ENCODE results near the gene PRMT2. TPM values are rescaled to one million over a fixed set of nuclear protein-coding genes. Genes with fewer than 3 reads are reported as not detected.

The PRMT2 gene
- total and polyA plus RNA-seq, 2 donors = 83.9 to 98.8 TPM

GRCh38 chr21:46600978-46601377 is 34.5 kb upstream of the PRMT2 start:
- H3K27me3 ChIP-seq (ENCODE audit: control insufficient read depth in 2 of 2, insufficient read depth in 1 of 2, low read length in 1 of 2) = no peaks in the 10 kb centered on the region
- peaks cover 11 to 24% of the 10 kb centered on the region in 2 donors for H3K4me1 ChIP-seq (ENCODE audit: control insufficient read depth in 2 of 2, insufficient read depth in 2 of 2, low read length in 2 of 2)
- H3K9me3 ChIP-seq (ENCODE audit: control insufficient read depth in 2 of 2, insufficient read depth in 1 of 2, low read length in 1 of 2) = peaks cover 0 to 6% of the 10 kb centered on the region in 2 donors
- WGBS = 86% methylated on average over 9 of the region's 9 CpGs
- no peak overlapping the region for H3K4me3 ChIP-seq (ENCODE audit: low read length in 2 of 2)
- H3K27ac ChIP-seq (ENCODE audit: low read depth in 1 of 2, low read length in 1 of 2) = no peak overlapping the region
- DNase-seq (ENCODE audit: low read depth in 6 of 9, low spot score in 9 of 9) = no peak
- no peaks in the 10 kb centered on the region for H3K36me3 ChIP-seq (ENCODE audit: control insufficient read depth in 2 of 2, insufficient read depth in 2 of 2, low read length in 1 of 2)

GRCh38 chr21:46603228-46603627 is 32.2 kb upstream of the PRMT2 start:
- Histone ChIP-seq H3K4me3 (ENCODE audit: low read length in 2 of 2) (no peak overlapping the region), H3K36me3 (ENCODE audit: control insufficient read depth in 2 of 2, insufficient read depth in 2 of 2, low read length in 1 of 2) (no peaks in the 10 kb centered on the region), H3K27me3 (ENCODE audit: control insufficient read depth in 2 of 2, insufficient read depth in 1 of 2, low read length in 1 of 2) (no peaks in the 10 kb centered on the region), H3K27ac (ENCODE audit: low read depth in 1 of 2, low read length in 1 of 2) (no peak overlapping the region), H3K9me3 (ENCODE audit: control insufficient read depth in 2 of 2, insufficient read depth in 1 of 2, low read length in 1 of 2) (peaks cover 0 to 6% of the 10 kb centered on the region in 2 donors), H3K4me1 (ENCODE audit: control insufficient read depth in 2 of 2, insufficient read depth in 2 of 2, low read length in 2 of 2) (peaks cover 16 to 32% of the 10 kb centered on the region in 2 donors)
- no peak for DNase-seq (ENCODE audit: low read depth in 6 of 9, low spot score in 9 of 9)
- 77% methylated on average over 9 of the region's 9 CpGs for WGBS

GRCh38 chr21:46604329-46604974 is 31.0 kb upstream of the PRMT2 start:
- 96% methylated on average over 9 of the region's 9 CpGs for WGBS
- no peaks in the 10 kb centered on the region for H3K36me3 ChIP-seq (ENCODE audit: control insufficient read depth in 2 of 2, insufficient read depth in 2 of 2, low read length in 1 of 2)
- H3K27ac ChIP-seq (ENCODE audit: low read depth in 1 of 2, low read length in 1 of 2) = no peak overlapping the region
- DNase-seq (ENCODE audit: low read depth in 6 of 9, low spot score in 9 of 9) = no peak
- peaks cover 16 to 24% of the 10 kb centered on the region in 2 donors for H3K4me1 ChIP-seq (ENCODE audit: control insufficient read depth in 2 of 2, insufficient read depth in 2 of 2, low read length in 2 of 2)
- no peaks in the 10 kb centered on the region for H3K27me3 ChIP-seq (ENCODE audit: control insufficient read depth in 2 of 2, insufficient read depth in 1 of 2, low read length in 1 of 2)
- H3K4me3 ChIP-seq (ENCODE audit: low read length in 2 of 2) = no peak overlapping the region
- H3K9me3 ChIP-seq (ENCODE audit: control insufficient read depth in 2 of 2, insufficient read depth in 1 of 2, low read length in 1 of 2) = peaks cover 0 to 6% of the 10 kb centered on the region in 2 donors

- Histone ChIP-seq H3K27ac (ENCODE audit: low read depth in 1 of 2, low read length in 1 of 2) (peak within 1 kb of the TSS; percentile 25 to 50), H3K4me3 (ENCODE audit: low read length in 2 of 2) (no peak within 1 kb of the TSS), H3K4me1 (ENCODE audit: control insufficient read depth in 2 of 2, insufficient read depth in 2 of 2, low read length in 2 of 2) (peaks cover 16 to 24% of the 10 kb centered on the region in 2 donors), H3K9me3 (ENCODE audit: control insufficient read depth in 2 of 2, insufficient read depth in 1 of 2, low read length in 1 of 2) (peaks cover 0 to 9% of the 10 kb centered on the region in 2 donors), H3K27me3 (ENCODE audit: control insufficient read depth in 2 of 2, insufficient read depth in 1 of 2, low read length in 1 of 2) (no peaks in the 10 kb centered on the region), H3K36me3 (ENCODE audit: control insufficient read depth in 2 of 2, insufficient read depth in 2 of 2, low read length in 1 of 2) (no peaks in the 10 kb centered on the region)
- 79% methylated on average over 15 of the region's 15 CpGs for WGBS
- peak in 1 of 9 donors; percentile 27 for DNase-seq (ENCODE audit: low read depth in 6 of 9, low spot score in 9 of 9)
These were observed 30.3 kb upstream of the PRMT2 start, which contains the start of gene S100B for GRCh38 chr21:46604975-46605766. S100B (minus strand) TSS chr21:46605082; CDS start chr21:46602415, 2,667 bp downstream.

GRCh38 chr21:46605767-46606426 is 29.6 kb upstream of the PRMT2 start:
- peak overlapping the region; percentile 33 to 51 for H3K27ac ChIP-seq (ENCODE audit: low read depth in 1 of 2, low read length in 1 of 2)
- H3K27me3 ChIP-seq (ENCODE audit: control insufficient read depth in 2 of 2, insufficient read depth in 1 of 2, low read length in 1 of 2) = no peaks in the 10 kb centered on the region
- peak in 5 of 9 donors; percentile 29 to 64 (median 38) for DNase-seq (ENCODE audit: low read depth in 6 of 9, low spot score in 9 of 9)
- WGBS = 57% methylated on average over 14 of the region's 14 CpGs
- no peak overlapping the region for H3K4me3 ChIP-seq (ENCODE audit: low read length in 2 of 2)
- no peaks in the 10 kb centered on the region for H3K36me3 ChIP-seq (ENCODE audit: control insufficient read depth in 2 of 2, insufficient read depth in 2 of 2, low read length in 1 of 2)
- peaks cover 2 to 15% of the 10 kb centered on the region in 2 donors for H3K9me3 ChIP-seq (ENCODE audit: control insufficient read depth in 2 of 2, insufficient read depth in 1 of 2, low read length in 1 of 2)
- H3K4me1 ChIP-seq (ENCODE audit: control insufficient read depth in 2 of 2, insufficient read depth in 2 of 2, low read length in 2 of 2) = peaks cover 16 to 24% of the 10 kb centered on the region in 2 donors

DNA sequence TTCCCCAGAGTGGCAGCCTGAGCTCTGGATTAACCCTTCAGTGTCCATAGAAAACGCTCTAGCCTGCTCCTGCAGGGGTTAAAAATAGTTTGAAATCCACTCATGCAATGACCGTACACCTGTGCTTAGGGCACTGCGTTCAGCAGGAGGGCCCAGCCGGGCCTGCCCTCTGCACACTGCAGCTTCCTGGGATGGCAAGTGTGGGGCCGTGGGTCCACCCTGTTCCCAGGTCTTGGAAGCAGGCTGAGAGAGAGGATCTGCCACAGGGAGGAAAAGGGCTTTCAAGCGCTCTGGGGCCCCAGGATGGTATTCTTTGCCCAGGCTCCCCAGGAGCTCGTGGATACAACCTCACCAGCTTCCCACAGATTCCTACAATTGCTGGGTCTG is 29.1 kb upstream of the PRMT2 start:
- Histone ChIP-seq H3K27ac (ENCODE audit: low read depth in 1 of 2, low read length in 1 of 2) (peak overlapping the region; percentile 51 to 58), H3K9me3 (ENCODE audit: control insufficient read depth in 2 of 2, insufficient read depth in 1 of 2, low read length in 1 of 2) (peaks cover 2 to 15% of the 10 kb centered on the region in 2 donors), H3K4me1 (ENCODE audit: control insufficient read depth in 2 of 2, insufficient read depth in 2 of 2, low read length in 2 of 2) (peaks cover 16 to 24% of the 10 kb centered on the region in 2 donors), H3K4me3 (ENCODE audit: low read length in 2 of 2) (no peak overlapping the region), H3K27me3 (ENCODE audit: control insufficient read depth in 2 of 2, insufficient read depth in 1 of 2, low read length in 1 of 2) (no peaks in the 10 kb centered on the region), H3K36me3 (ENCODE audit: control insufficient read depth in 2 of 2, insufficient read depth in 2 of 2, low read length in 1 of 2) (no peaks in the 10 kb centered on the region)
- no peak for DNase-seq (ENCODE audit: low read depth in 6 of 9, low spot score in 9 of 9)
- 42% methylated on average over 7 of the region's 7 CpGs for WGBS

DNA sequence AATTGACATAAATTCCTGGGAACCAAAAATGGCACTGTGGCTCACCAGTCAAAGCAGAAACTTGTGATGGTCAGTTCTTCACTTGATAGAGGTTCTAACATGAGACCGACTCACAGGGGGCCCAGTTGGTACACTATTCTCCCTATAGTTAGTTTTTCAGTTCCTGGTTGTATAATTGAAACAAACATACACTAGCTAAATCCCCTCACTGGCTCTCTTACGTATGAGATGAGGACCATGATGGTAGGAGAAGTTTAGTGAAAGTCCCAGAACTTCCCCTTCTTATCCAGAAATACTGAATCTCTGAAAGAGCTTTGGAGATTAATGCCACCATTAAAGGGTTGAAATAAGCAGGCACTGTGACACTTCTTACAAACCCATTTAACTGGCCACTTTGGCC is 27.8 kb upstream of the PRMT2 start:
- whole genome bisulfite sequencing = 95% methylated on average over 2 of the region's 2 CpGs
- Histone ChIP-seq H3K27ac (ENCODE audit: low read depth in 1 of 2, low read length in 1 of 2) (no peak overlapping the region), H3K27me3 (ENCODE audit: control insufficient read depth in 2 of 2, insufficient read depth in 1 of 2, low read length in 1 of 2) (no peaks in the 10 kb centered on the region), H3K4me3 (ENCODE audit: low read length in 2 of 2) (no peak overlapping the region), H3K9me3 (ENCODE audit: control insufficient read depth in 2 of 2, insufficient read depth in 1 of 2, low read length in 1 of 2) (peaks cover 2 to 15% of the 10 kb centered on the region in 2 donors), H3K36me3 (ENCODE audit: control insufficient read depth in 2 of 2, insufficient read depth in 2 of 2, low read length in 1 of 2) (no peaks in the 10 kb centered on the region), H3K4me1 (ENCODE audit: control insufficient read depth in 2 of 2, insufficient read depth in 2 of 2, low read length in 2 of 2) (peaks cover 16 to 24% of the 10 kb centered on the region in 2 donors)
- DNase-seq (ENCODE audit: low read depth in 6 of 9, low spot score in 9 of 9) = no peak

- no peaks in the 10 kb centered on the region for H3K36me3 ChIP-seq (ENCODE audit: control insufficient read depth in 2 of 2, insufficient read depth in 2 of 2, low read length in 1 of 2)
- H3K27me3 ChIP-seq (ENCODE audit: control insufficient read depth in 2 of 2, insufficient read depth in 1 of 2, low read length in 1 of 2) = no peaks in the 10 kb centered on the region
- WGBS = 95% methylated on average over 3 of the region's 3 CpGs
- H3K4me1 ChIP-seq (ENCODE audit: control insufficient read depth in 2 of 2, insufficient read depth in 2 of 2, low read length in 2 of 2) = peaks cover 16 to 24% of the 10 kb centered on the region in 2 donors
- peaks cover 2 to 15% of the 10 kb centered on the region in 2 donors for H3K9me3 ChIP-seq (ENCODE audit: control insufficient read depth in 2 of 2, insufficient read depth in 1 of 2, low read length in 1 of 2)
- H3K4me3 ChIP-seq (ENCODE audit: low read length in 2 of 2) = no peak overlapping the region
- DNase-seq (ENCODE audit: low read depth in 6 of 9, low spot score in 9 of 9) = no peak
- no peak overlapping the region for H3K27ac ChIP-seq (ENCODE audit: low read depth in 1 of 2, low read length in 1 of 2)
These were observed 26.8 kb upstream of the PRMT2 start for GRCh38 chr21:46608672-46609111.

All from thymus (tissue), 11 donors.